PC-3 (cell line): ENCODE results near the gene XPR1. TPM values are rescaled to one million over a fixed set of nuclear protein-coding genes. Genes with fewer than 3 reads are reported as not detected.

ENCODE experiments used
- ATAC-seq: fragments of 200-7000 bp; cut with Tn5 transposase; 2 replicates; pipeline ENCODE4 v1.9.1; 2020; ENCODE audit warnings: mild to moderate bottlenecking, moderate library complexity
- BruUV-seq: library from RNA; stranded (reverse); fragments of 400-500 nt; replicated peaks from 2 replicates; lab custom pipeline; 2021; lab: Mats Ljungman, UMichigan
- CTCF ChIA-PET: fragments of 300-600 bp; sonication (Branson Sonifier 250); formaldehyde crosslinking; loops from one replicate; lab custom pipeline; 2022; ENCODE audit warnings: antibody characterized with exemption; lab: Charles Lee
- POLR2A ChIA-PET: fragments of 300-600 bp; sonication (Branson Sonifier 250); formaldehyde crosslinking; loops from one replicate; lab custom pipeline; 2022; ENCODE audit warnings: antibody characterized with exemption; ENCODE audit not compliant: unreplicated experiment; lab: Charles Lee
- DNase-seq: peaks from one replicate; pipeline ENCODE4 v3.0.0-alpha.2; 2015
- H2AFZ ChIP-seq: fragments of 300-600 bp; sonication (generic); 2 replicates; pipeline ENCODE4 v1.6.0; 2016; ENCODE audit warnings: antibody characterized with exemption, low read length
- H3F3A ChIP-seq: fragments of 300-600 bp; sonication (generic); one replicate; pipeline ENCODE4 v1.6.0; 2017; ENCODE audit warnings: antibody characterized with exemption, low read length, control low read depth, mild to moderate bottlenecking; ENCODE audit not compliant: unreplicated experiment
- H3K27ac ChIP-seq: fragments of 300-600 bp; sonication (generic); 2 replicates; pipeline ENCODE4 v1.5.1; 2016; ENCODE audit warnings: mild to moderate bottlenecking, low read length
- H3K27me3 ChIP-seq: fragments of 300-600 bp; sonication (generic); 2 replicates; pipeline ENCODE4 v1.6.1; 2016; ENCODE audit warnings: low read length, mixed read lengths
- H3K36me3 ChIP-seq: fragments of 300-600 bp; sonication (generic); 2 replicates; pipeline ENCODE4 v1.6.1; 2016; ENCODE audit warnings: low read depth, mixed run types, low read length, mixed read lengths
- H3K4me1 ChIP-seq: fragments of 300-600 bp; sonication (generic); 2 replicates; pipeline ENCODE4 v1.5.1; 2016; ENCODE audit warnings: low read length; ENCODE audit not compliant: insufficient read depth
- H3K4me2 ChIP-seq: fragments of 300-600 bp; sonication (generic); 2 replicates; pipeline ENCODE4 v1.6.0; 2016; ENCODE audit warnings: low read length
- H3K4me3 ChIP-seq: fragments of 300-600 bp; sonication (generic); 2 replicates; pipeline ENCODE4 v1.5.1; 2016; ENCODE audit warnings: mild to moderate bottlenecking, low read length, mixed read lengths
- H3K79me2 ChIP-seq: fragments of 300-600 bp; sonication (generic); 2 replicates; pipeline ENCODE4 v1.6.1; 2017; ENCODE audit warnings: low read length, mixed read lengths
- H3K9ac ChIP-seq: fragments of 300-600 bp; sonication (generic); 2 replicates; pipeline ENCODE4 v1.6.0; 2016; ENCODE audit warnings: mild to moderate bottlenecking, low read length
- H3K9me2 ChIP-seq: fragments of 300-600 bp; sonication (generic); replicated peaks from 2 replicates; pipeline ENCODE4 v1.6.1; 2016; ENCODE audit warnings: mixed run types, low read length, mixed read lengths
- H3K9me3 ChIP-seq: fragments of 300-600 bp; sonication (generic); 2 replicates; pipeline ENCODE4 v1.6.1; 2016; ENCODE audit warnings: low read length, mixed read lengths
- H4K20me1 ChIP-seq: fragments of 300-600 bp; sonication (generic); 2 replicates; pipeline ENCODE4 v1.6.1; 2016; ENCODE audit warnings: low read length, mixed read lengths
- CTCF ChIP-seq: fragments of 300-600 bp; sonication (generic); conservative IDR thresholded peaks from 2 replicates; pipeline ENCODE4 v1.5.1; 2017; ENCODE audit warnings: antibody characterized with exemption, low read depth, mild to moderate bottlenecking, low read length
- EZH2 ChIP-seq: fragments of 300-600 bp; sonication (generic); IDR thresholded peaks from one replicate; pipeline ENCODE4 v1.6.1; 2017; ENCODE audit warnings: antibody characterized with exemption, mild to moderate bottlenecking, low read length; ENCODE audit not compliant: unreplicated experiment
- EZH2phosphoT487 ChIP-seq: fragments of 300-600 bp; sonication (generic); IDR thresholded peaks from 2 replicates; pipeline ENCODE4 v1.6.1; 2018; ENCODE audit warnings: mild to moderate bottlenecking, antibody characterized with exemption, low read length, borderline replicate concordance
- intact Hi-C: fragments of 100-400 bp; cut with micrococcal nuclease; formaldehyde crosslinking; loops from 2 replicates; pipeline ENCODE4 v1.9.0; 2023
- total RNA-seq: library from RNA; depleted of rRNA; stranded (reverse); fragments of >200 nt; gene quantifications from 2 replicates; pipeline ENCODE4 v1.2.3, GENCODE V29; 2014

XPR1 gene
- total RNA-seq, 1 experiment from 2014 or later, result 8.2 TPM

GRCh38 chr1:180628646-180629045, 3.2 kb upstream of the XPR1 start:
- no TSS peak for BruUV-seq
- Histone ChIP-seq H2AFZ (no peak overlapping the region), H3K9me2 (no peaks in the 10 kb centered on the region), H3K9me3 (no peaks in the 10 kb centered on the region), H3K27ac (no peak overlapping the region), H3K4me1 (peaks cover 3% of the 10 kb centered on the region; the same call in 1 of the 2 replicates), H3K9ac (no peak overlapping the region), H3K79me2 (peaks cover 10% of the 10 kb centered on the region), H3K4me3 (no peak overlapping the region), H3F3A (no peaks in the 10 kb centered on the region), H3K36me3 (no peaks in the 10 kb centered on the region), H4K20me1 (no peaks in the 10 kb centered on the region), H3K27me3 (no peaks in the 10 kb centered on the region), H3K4me2 (no peak overlapping the region)
- POLR2A ChIA-PET, result no interaction called here
- intact Hi-C loops, result no loop called here
- TF ChIP-seq EZH2, result no peak
- no peak for TF ChIP-seq CTCF
- no peak for TF ChIP-seq EZH2phosphoT487
- CTCF ChIA-PET, result no interaction called here
- DNase-seq (no peak), ATAC-seq (no peak)

GRCh38 chr1:180630408-180631193, 1.2 kb upstream of the XPR1 start:
- no peak for DNase-seq
- no TSS peak for BruUV-seq
- no peaks in the 10 kb centered on the region for H3K27me3 ChIP-seq
- no peak overlapping the region for H3K9ac ChIP-seq
- H3K4me3 ChIP-seq, result no peak overlapping the region
- H4K20me1 ChIP-seq, result no peaks in the 10 kb centered on the region
- ChIA-PET CTCF (no interaction called here), POLR2A (interaction anchor here (0.7 kb wide), 1 partner anchor 78 kb away, joined by 4 read pairs; no protein-coding TSS in a partner anchor)
- H3K9me2 ChIP-seq, result no peaks in the 10 kb centered on the region
- no peak overlapping the region for H3K27ac ChIP-seq
- peaks cover 4% of the 10 kb centered on the region; the same call in 1 of the 2 replicates for H3K4me1 ChIP-seq
- H3K4me2 ChIP-seq, result no peak overlapping the region
- H3K9me3 ChIP-seq, result no peaks in the 10 kb centered on the region
- intact Hi-C loops, result loop anchor here (5.0 to 10.0 kb wide), 4 partner anchors 98 to 534 kb away; no protein-coding TSS in a partner anchor
- H3K36me3 ChIP-seq, result no peaks in the 10 kb centered on the region
- no peak for ATAC-seq
- H3F3A ChIP-seq, result no peaks in the 10 kb centered on the region
- no peak overlapping the region for H2AFZ ChIP-seq
- peaks cover 18% of the 10 kb centered on the region for H3K79me2 ChIP-seq
- no peak for TF ChIP-seq EZH2
- no peak for TF ChIP-seq CTCF
- TF ChIP-seq EZH2phosphoT487, result no peak
